Measurements from ENCODE around the gene C1orf35.

DNA sequence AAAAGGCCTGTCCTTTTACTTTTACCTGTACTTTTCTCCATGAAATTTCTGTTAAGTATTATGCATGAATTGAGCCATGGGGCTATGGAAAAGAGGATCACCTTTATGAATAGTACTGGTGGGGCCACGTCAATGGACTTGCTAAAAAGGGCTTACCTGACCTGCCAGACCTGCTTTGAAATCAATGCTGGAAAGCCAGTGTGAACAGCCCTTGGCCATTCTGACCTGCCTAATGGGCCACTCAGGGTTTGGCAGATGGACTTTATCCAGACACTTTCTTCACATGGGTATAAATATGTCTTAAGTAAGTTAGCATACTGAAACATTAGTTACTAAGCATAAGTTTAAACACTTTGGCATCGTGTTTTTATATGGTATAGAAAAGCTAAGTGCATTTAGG is 28.6 kb upstream of the C1orf35 start:
- TF ChIP-seq, protein P1, sequence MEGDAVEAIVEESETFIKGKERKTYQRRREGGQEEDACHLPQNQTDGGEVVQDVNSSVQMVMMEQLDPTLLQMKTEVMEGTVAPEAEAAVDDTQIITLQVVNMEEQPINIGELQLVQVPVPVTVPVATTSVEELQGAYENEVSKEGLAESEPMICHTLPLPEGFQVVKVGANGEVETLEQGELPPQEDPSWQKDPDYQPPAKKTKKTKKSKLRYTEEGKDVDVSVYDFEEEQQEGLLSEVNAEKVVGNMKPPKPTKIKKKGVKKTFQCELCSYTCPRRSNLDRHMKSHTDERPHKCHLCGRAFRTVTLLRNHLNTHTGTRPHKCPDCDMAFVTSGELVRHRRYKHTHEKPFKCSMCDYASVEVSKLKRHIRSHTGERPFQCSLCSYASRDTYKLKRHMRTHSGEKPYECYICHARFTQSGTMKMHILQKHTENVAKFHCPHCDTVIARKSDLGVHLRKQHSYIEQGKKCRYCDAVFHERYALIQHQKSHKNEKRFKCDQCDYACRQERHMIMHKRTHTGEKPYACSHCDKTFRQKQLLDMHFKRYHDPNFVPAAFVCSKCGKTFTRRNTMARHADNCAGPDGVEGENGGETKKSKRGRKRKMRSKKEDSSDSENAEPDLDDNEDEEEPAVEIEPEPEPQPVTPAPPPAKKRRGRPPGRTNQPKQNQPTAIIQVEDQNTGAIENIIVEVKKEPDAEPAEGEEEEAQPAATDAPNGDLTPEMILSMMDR (conservative IDR thresholded peaks at IDR 0.05) = no peak
- TF ChIP-seq ZFX (IDR thresholded peaks at IDR 0.05) = no peak

Measured in C4-2B (cell line).